Measurements from ENCODE around the gene PSMD13. TPM values are rescaled to one million over a fixed set of nuclear protein-coding genes. Genes with fewer than 3 reads are reported as not detected.
"Not testable (repeated sequence)": the region's sequence is repeated elsewhere in the genome, so short reads cannot be mapped to it uniquely, and the experiment has no call there.

Gene PSMD13
- total RNA-seq, 1 donor from 2014 or later, result 81.8 TPM

GRCh38 chr11:278001-278951 lies 41.5 kb downstream of the PSMD13 start, which contains the start of gene NLRP6:
TSS of gene NLRP6 (plus strand) at chr11:278407. CDS start at chr11:278570, 163 bp downstream.
- ATAC-seq, result peak; percentile 9

DNA sequence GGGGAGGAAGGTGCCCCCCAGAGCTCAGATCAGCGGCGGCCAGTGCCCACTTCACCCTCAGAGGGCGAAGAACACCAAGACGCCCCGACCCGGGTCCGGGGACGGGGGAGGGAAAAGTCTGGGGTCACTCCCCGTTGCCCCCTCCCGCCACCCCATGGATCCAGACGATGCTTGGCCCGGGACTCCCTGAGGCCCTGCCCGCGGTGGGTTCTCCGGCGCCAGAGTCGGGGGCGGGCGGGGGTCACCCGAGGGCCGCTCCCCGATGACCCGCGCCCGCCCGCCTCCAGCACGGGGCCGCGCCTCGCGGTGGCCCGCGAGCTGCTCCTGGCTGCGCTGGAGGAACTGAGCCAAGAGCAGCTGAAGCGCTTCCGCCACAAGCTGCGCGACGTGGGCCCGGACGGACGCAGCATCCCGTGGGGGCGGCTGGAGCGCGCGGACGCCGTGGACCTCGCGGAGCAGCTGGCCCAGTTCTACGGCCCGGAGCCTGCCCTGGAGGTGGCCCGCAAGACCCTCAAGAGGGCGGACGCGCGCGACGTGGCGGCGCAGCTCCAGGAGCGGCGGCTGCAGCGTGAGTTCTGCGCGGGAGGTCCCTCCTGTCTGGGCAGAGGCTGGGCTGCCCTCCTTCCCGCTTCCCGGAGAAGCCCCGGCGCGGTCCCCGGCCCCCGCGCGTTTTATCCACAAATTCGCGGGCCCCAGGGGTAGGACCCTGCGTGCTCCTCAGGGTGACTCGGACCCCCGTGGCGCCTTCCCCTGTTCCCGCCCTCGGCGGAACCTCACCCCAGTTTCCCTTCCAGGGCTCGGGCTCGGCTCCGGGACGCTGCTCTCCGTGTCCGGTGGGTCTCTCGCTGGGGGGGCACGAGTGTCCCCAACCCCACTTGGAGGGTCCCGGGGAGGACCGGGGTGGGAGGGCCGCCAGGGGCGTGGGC lies 42.5 kb downstream of the PSMD13 start:
- ATAC-seq, result no peak

DNA sequence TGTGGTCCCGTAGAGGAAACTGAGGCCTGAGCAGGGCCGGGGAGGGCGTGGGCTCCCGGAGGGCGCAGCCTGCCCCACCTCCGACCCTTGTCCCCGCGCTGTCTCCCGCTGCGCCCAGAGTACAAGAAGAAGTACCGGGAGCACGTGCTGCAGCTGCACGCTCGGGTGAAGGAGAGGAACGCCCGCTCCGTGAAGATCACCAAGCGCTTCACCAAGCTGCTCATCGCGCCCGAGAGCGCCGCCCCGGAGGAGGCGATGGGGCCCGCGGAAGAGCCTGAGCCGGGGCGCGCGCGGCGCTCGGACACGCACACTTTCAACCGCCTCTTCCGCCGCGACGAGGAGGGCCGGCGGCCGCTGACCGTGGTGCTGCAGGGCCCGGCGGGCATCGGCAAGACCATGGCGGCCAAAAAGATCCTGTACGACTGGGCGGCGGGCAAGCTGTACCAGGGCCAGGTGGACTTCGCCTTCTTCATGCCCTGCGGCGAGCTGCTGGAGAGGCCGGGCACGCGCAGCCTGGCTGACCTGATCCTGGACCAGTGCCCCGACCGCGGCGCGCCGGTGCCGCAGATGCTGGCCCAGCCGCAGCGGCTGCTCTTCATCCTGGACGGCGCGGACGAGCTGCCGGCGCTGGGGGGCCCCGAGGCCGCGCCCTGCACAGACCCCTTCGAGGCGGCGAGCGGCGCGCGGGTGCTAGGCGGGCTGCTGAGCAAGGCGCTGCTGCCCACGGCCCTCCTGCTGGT lies 43.4 kb downstream of the PSMD13 start:
- peak; percentile 35 for ATAC-seq

DNA sequence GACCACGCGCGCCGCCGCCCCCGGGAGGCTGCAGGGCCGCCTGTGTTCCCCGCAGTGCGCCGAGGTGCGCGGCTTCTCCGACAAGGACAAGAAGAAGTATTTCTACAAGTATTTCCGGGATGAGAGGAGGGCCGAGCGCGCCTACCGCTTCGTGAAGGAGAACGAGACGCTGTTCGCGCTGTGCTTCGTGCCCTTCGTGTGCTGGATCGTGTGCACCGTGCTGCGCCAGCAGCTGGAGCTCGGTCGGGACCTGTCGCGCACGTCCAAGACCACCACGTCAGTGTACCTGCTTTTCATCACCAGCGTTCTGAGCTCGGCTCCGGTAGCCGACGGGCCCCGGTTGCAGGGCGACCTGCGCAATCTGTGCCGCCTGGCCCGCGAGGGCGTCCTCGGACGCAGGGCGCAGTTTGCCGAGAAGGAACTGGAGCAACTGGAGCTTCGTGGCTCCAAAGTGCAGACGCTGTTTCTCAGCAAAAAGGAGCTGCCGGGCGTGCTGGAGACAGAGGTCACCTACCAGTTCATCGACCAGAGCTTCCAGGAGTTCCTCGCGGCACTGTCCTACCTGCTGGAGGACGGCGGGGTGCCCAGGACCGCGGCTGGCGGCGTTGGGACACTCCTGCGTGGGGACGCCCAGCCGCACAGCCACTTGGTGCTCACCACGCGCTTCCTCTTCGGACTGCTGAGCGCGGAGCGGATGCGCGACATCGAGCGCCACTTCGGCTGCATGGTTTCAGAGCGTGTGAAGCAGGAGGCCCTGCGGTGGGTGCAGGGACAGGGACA lies 44.1 kb downstream of the PSMD13 start:
- ATAC-seq, result no peak

DNA sequence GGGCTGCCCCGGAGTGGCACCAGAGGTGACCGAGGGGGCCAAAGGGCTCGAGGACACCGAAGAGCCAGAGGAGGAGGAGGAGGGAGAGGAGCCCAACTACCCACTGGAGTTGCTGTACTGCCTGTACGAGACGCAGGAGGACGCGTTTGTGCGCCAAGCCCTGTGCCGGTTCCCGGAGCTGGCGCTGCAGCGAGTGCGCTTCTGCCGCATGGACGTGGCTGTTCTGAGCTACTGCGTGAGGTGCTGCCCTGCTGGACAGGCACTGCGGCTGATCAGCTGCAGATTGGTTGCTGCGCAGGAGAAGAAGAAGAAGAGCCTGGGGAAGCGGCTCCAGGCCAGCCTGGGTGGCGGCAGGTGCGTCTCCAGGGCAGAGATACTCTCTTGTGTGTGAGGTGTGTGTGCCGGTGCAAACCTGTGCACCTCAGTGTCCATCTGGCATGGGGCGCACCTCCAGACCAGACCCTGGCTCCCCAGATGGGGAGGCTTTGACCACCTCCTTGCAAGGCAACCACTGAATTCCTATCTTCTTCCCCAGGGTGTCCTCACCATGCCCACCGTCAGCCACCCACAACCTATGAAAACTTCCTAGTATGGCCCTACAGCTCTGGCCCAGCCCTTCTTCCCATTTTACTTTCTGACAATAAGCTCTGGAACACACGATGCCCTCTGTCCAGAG lies 44.8 kb downstream of the PSMD13 start:
- no peak for ATAC-seq

DNA sequence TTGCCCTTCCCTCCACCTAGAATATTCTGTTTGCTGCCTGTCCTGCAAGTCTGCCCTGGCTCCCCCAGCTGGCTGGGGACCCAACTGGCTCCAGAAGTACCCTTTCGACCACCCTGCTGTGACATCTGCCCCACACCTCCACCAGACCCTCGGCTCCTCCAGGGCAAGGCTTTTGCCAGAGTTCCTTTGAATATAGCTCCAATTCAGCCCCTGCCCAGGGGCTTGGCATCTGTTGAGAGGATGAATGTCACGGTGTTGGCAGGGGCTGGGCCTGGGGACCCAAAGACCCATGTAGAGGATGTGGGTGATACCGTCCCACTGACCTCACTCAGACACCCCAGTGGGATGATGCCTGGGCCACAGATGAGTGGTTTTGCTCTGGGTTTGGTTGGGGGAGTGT lies 45.4 kb downstream of the PSMD13 start:
- ATAC-seq, result no peak

- ATAC-seq, result no peak
Measured at GRCh38 chr11:282630-283360, 46.0 kb downstream of the PSMD13 start.

DNA sequence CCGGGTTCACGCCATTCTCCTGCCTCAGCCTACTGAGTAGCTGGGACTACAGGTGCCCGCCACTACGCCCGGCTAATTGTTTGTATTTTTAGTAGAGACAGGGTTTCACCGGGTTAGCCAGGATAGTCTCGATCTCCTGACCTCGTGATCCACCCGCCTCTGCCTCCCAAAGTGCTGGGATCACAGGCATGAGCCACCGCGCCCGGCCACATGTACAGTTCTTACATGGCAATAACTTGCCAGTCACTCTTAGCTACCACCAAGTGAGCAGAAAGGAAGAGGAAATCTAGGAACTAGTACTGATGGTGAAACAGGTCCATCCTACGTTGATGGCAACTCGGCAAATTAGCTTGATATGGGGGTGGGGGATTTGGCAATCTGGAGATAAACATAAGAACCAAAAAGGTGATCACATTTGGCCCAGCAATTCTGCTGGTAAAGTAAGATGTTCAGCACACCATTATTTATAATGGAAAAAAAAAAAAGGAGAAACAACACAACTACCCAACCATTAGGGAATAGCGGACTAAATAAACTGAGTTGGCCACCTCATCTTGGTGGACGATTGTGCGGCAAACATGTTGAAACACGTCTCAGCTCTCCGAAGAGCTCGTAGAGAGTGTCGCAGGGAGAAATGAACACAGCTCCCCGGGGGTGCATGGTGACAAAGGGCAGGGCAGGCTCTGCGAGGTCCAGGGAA lies 46.8 kb downstream of the PSMD13 start:
- ATAC-seq, result no peak

GRCh38 chr11:284105-285020 lies 47.6 kb downstream of the PSMD13 start:
- no peak for ATAC-seq

DNA sequence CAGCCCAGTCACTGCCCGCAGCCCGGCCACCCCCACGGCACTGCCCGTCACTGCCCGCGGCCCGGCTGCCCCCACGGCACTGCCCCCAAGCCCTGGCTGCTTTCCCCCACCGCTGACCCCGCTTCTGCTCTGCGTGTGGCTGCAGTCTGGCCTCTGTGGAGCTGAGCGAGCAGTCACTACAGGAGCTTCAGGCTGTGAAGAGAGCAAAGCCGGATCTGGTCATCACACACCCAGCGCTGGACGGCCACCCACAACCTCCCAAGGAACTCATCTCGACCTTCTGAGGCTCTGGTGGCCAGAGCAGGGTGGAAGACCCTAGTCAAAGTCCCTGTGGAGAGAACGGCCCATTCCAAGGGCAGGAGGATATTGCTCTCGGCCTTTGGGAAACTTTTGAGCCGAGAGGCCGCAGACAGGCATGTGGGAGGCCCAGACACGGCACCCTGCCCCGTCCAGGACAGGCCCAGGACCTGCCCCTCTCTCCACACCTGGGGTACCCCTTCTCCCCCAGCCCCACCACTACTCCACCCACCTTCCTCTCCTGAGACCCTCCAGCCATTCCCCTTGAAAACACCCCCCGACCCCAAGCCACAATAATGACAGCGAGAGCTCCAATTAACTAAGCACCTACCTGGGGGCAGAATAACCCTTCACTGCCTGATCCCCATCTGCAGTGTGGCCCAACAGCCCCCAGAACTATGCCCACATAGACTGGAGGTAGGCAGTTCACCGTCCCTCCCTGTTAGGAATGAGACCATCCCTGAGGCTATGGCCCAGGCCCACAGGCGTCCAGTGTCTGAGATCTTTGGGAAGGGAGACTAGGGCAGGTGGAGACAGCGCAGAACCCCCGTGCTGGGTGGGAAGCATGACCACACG lies 48.5 kb downstream of the PSMD13 start:
- ATAC-seq, result no peak

DNA sequence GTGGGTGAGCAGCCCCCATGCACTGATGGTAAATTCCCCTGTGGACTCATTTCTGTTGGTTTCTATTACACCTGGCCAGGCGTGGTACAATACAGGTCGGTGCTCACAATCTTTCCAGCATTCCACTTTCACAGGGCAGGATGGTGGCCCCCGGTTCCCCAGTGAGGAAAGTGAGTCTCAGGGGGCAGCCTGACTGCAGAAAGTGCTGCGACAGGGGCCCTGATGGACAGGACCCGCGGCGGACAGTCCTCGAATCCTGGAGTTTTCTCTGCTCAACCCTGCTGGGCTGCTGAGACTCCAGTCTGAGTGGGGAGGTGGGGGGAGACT lies 49.1 kb downstream of the PSMD13 start:
- no peak for ATAC-seq

DNA sequence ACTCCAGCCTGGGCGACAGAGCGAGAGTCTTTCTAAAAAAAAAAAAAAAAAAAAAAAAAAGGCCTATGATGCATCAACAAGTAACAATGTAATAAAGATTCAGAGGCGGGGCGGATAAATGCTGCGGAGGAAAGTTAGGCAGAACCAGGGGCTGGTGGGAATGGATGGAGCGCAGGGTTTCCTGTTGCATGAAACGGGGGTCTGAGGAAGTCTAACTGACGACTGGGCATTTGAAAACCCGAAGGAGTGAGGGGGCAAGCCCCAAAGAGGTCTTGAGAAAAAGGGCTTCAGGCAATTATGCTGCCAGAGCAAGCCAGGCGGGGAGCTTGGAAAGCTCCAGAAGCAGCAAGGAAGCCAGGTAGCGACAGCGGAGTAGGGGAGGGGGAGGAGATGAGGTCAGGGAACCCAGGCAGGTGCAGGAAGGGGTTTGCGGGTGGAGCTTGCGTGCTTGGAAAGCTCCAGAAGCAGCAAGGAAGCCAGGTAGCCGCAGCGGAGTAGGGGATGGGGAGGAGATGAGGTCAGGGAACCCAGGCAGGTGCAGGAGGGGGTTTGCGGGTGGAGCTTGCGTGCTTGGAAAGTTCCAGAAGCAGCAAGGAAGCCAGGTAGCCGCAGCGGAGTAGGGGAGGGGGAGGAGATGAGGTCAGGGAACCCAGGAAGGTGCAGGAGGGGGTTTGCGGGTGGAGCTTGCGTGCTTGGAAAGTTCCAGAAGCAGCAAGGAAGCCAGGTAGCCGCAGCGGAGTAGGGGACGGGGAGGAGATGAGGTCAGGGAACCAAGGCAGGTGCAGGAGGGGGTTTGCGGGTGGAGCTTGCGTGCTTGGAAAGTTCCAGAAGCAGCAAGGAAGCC lies 50.4 kb downstream of the PSMD13 start:
- not testable (repeated sequence) for ATAC-seq

DNA sequence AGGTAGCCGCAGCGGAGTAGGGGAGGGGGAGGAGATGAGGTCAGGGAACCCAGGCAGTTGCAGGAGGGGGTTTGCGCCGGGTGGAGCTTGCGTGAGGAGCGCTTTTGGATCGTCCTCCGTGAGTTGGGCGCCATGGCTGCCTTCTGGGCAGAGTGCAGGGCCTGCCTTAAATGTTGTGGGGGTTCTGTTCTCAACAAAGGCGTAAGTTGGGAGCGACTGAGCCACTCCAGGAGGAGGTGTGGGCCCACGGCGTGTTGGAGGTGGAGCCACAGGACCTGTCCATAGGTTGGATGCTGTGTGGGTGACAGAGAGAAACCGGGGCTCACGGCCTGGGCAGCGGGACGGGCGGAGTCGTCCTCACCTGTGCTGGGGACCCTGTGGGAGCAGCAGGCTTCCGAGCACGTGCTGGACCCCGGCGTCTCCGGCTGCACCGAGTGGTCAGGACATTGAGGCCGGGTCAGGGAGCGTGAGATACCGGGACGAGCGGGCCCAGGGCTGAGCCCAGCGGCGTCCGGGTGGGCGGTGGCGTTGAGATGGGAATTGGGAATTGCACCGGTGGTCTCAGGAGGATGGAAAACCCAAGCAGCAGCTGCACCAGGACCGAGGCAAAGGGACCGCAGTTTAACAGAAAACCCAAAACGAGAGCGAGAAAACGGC lies 51.2 kb downstream of the PSMD13 start:
- peak; percentile 6 for ATAC-seq

DNA sequence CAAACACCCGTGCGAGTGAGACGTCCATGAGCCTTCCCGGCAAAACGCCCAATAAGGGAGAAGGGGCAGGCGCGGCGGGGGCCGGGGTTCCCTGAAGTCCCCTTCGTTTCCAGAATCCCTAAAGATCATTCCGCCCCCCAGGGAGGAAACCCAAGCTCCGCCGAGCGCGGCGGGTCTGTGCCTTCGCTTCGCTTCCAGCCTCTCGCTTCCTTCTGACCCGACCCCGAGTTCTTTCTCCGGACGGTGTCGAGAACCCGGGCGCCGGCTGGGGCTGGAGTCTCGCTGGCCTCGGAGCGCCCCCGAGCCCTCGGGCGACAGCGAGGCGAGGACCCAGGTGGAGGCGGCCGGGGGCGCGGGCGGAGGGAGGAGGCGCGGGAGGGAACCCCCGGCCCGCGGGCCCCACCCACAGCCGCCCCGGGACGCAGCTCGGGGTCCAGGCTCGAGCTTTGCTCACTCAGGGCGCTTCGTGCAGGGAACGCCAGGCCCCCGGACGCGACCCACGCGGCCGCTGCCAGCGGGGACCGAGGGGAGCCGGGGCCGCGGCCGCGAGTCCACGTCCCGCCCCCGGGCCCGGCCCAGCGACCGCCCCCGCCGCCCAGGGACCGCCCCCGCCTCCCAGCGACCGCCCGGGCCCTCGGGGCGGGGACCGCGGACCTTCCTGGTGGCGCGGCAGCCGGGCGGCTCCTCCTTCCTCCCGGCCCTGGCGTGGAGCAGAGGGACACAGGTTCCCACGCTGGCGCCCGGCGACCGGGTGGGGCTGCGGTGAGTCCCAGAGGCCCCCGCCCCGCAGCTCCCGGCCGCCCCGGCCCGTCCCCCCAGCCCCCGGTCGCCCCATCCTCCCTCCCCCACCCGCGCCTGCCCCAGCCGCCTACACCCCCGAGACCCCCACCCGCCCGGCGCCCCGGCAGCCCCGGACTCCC lies 52.0 kb downstream of the PSMD13 start, which contains the start of gene PGGHG:
Gene PGGHG, plus strand, starts transcription at position 649 of the 920 bp plus-strand sequence. CDS start 691 bp downstream, outside the sequence.
- ATAC-seq, result peak; percentile 54

DNA sequence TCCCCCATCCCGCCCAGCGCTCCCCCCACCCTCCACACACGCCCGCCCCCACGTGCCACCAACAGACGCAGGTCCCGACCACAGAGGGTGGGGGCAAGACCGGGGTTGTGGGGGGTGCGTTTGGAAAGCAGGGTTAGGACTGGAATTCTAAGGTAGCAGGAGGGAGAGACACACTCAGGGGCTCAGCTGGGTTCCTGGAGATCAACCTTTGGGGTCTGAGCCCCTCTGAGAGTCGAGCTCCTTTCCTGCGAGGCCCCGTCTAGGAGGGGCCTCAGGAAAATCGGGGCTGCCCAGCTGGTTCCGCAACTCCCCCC lies 52.6 kb downstream of the PSMD13 start:
- ATAC-seq, result no peak

All from esophagus mucosa (tissue), 1 donor.